Smooth muscle cell (in vitro differentiated cells): Measurements from ENCODE around the gene HAL. TPM values are rescaled to one million over a fixed set of nuclear protein-coding genes. Genes with fewer than 3 reads are reported as not detected.

ENCODE experiments used
- DNase-seq: peaks from one replicate; lab custom pipeline; 2025; ENCODE audit not compliant: unreplicated experiment; lab: John Stamatoyannopoulos, UW
- H2AFZ ChIP-seq: fragments of 200-600 bp; sonication (generic); 2 replicates; pipeline ENCODE4 v1.6.0; 2016; ENCODE audit warnings: antibody characterized with exemption, low read depth, mild to moderate bottlenecking
- H3F3A ChIP-seq: fragments of 200-600 bp; sonication (generic); 2 replicates; pipeline ENCODE4 v1.6.0; 2017; ENCODE audit warnings: antibody characterized with exemption, low read depth
- H3K27ac ChIP-seq: fragments of 200-600 bp; sonication (generic); 2 replicates; pipeline ENCODE4 v1.5.1; 2016; ENCODE audit warnings: low read depth, mild to moderate bottlenecking
- H3K27me3 ChIP-seq: fragments of 200-600 bp; sonication (generic); 2 replicates; pipeline ENCODE4 v1.6.1; 2016; ENCODE audit warnings: low read depth, mild to moderate bottlenecking
- H3K36me3 ChIP-seq: fragments of 200-600 bp; sonication (generic); 2 replicates; pipeline ENCODE4 v1.5.1; 2016; ENCODE audit warnings: low read depth
- H3K4me1 ChIP-seq: fragments of 200-600 bp; sonication (generic); 2 replicates; pipeline ENCODE4 v1.5.1; 2016; ENCODE audit warnings: low read depth
- H3K4me2 ChIP-seq: fragments of 200-600 bp; sonication (generic); 2 replicates; pipeline ENCODE4 v1.6.0; 2016; ENCODE audit warnings: mild to moderate bottlenecking
- H3K4me3 ChIP-seq: fragments of 200-600 bp; sonication (generic); 2 replicates; pipeline ENCODE4 v1.5.1; 2016; ENCODE audit warnings: mild to moderate bottlenecking
- H3K79me2 ChIP-seq: fragments of 200-600 bp; sonication (generic); 2 replicates; pipeline ENCODE4 v1.6.0; 2016; ENCODE audit warnings: low read depth, mild to moderate bottlenecking
- H3K9ac ChIP-seq: fragments of 200-600 bp; sonication (generic); 2 replicates; pipeline ENCODE4 v1.6.0; 2016; ENCODE audit warnings: low read depth
- H3K9me3 ChIP-seq: fragments of 200-600 bp; sonication (generic); replicated peaks from 2 replicates; pipeline ENCODE4 v1.5.1; 2016; ENCODE audit warnings: low read depth
- H4K20me1 ChIP-seq: fragments of 200-600 bp; sonication (generic); 2 replicates; pipeline ENCODE4 v1.6.0; 2016; ENCODE audit warnings: low read depth
- WGBS: methylation state at CpG from one replicate; pipeline ENCODE4 v1.1.7; 2016; ENCODE audit warnings: low lambda C conversion rate; 5-methylcytosine and 5-hydroxymethylcytosine counted together
- polyA plus RNA-seq: library from polyadenylated mRNA; unstranded; fragments of >200 nt; fragmentation: Nextera tagmentation; extraction: Ambion mirVana; gene quantifications from 2 replicates; pipeline ENCODE4 v1.2.1, GENCODE V29; 2016
- total RNA-seq: library from RNA; depleted of rRNA; stranded (reverse); fragments of >200 nt; gene quantifications from 2 replicates; pipeline ENCODE4 v1.2.3, GENCODE V29; 2014
- TF ChIP-seq, protein P1 (sequence below): fragments of 200-600 bp; sonication (generic); IDR thresholded peaks from 2 replicates; pipeline ENCODE4 v1.5.1; 2017; ENCODE audit warnings: borderline replicate concordance, mild to moderate bottlenecking, antibody characterized with exemption; ENCODE audit not compliant: insufficient read depth, poor library complexity, severe bottlenecking

The HAL gene
- total and polyA plus RNA-seq, 2 experiments from 2014 or later, result 0.31 TPM; not detected in 1

DNA sequence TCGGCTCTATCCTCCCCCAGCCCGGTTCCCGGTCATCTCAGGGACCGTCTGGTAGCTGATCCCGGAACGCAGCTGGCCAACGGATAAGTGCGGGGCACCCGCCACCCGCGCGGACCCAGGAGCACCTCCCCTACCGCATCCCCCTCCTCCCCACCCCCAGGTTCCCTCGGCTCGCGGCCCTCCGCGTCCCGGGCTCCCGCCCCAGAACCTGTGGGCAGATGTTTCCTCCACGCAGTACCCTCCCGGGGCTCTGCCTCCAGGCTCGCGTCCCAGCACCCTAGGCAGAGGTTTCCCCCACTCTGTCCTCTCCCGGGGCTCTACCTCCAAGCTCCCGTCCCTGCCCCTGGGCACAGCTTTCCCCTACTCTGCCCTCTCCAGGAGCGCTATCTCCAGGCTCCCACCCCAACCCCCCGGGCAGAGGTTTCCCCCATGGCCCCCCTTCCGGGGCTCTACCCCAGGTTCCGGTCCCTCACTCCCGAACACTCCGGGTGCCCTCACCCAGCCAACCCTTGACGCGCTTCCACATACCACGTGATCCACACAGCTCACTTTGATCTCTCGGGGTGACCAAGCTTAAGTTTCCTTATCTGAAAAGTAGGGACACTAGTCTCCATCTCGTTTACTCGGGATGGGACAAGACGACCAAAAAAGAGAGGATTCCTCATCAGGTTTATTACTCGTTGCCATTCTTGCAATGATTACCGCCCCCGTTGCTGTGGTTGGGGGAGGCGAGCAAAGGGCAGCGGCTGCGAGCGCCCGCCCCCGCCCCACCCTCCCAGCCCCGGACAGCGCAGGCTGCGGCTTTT, 53.4 kb downstream of the HAL start, which contains the start of gene CCDC38:
CCDC38 (minus strand) TSS at position 91 of the 806 bp plus-strand sequence. CDS start 6,105 bp downstream, outside the sequence.
- peak; percentile 55 for DNase-seq
- H4K20me1 ChIP-seq, result no peaks in the 10 kb centered on the region
- TF ChIP-seq, protein P1, sequence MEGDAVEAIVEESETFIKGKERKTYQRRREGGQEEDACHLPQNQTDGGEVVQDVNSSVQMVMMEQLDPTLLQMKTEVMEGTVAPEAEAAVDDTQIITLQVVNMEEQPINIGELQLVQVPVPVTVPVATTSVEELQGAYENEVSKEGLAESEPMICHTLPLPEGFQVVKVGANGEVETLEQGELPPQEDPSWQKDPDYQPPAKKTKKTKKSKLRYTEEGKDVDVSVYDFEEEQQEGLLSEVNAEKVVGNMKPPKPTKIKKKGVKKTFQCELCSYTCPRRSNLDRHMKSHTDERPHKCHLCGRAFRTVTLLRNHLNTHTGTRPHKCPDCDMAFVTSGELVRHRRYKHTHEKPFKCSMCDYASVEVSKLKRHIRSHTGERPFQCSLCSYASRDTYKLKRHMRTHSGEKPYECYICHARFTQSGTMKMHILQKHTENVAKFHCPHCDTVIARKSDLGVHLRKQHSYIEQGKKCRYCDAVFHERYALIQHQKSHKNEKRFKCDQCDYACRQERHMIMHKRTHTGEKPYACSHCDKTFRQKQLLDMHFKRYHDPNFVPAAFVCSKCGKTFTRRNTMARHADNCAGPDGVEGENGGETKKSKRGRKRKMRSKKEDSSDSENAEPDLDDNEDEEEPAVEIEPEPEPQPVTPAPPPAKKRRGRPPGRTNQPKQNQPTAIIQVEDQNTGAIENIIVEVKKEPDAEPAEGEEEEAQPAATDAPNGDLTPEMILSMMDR, result no peak
- peak within 1 kb of the TSS; percentile 96 for H2AFZ ChIP-seq
- no peaks in the 10 kb centered on the region for H3K79me2 ChIP-seq
- H3K4me1 ChIP-seq, result no peaks in the 10 kb centered on the region
- peak within 1 kb of the TSS; percentile 95 for H3K4me2 ChIP-seq
- WGBS, result 2% methylated on average over 46 of the region's 51 CpGs
- peak within 1 kb of the TSS; percentile 29 for H3K9ac ChIP-seq
- no peaks in the 10 kb centered on the region for H3K36me3 ChIP-seq
- H3K4me3 ChIP-seq, result peak within 1 kb of the TSS; percentile 89
- H3F3A ChIP-seq, result no peaks in the 10 kb centered on the region
- H3K27me3 ChIP-seq, result peaks cover 16% of the 10 kb centered on the region
- H3K9me3 ChIP-seq, result no peaks in the 10 kb centered on the region
- no peak within 1 kb of the TSS for H3K27ac ChIP-seq

DNA sequence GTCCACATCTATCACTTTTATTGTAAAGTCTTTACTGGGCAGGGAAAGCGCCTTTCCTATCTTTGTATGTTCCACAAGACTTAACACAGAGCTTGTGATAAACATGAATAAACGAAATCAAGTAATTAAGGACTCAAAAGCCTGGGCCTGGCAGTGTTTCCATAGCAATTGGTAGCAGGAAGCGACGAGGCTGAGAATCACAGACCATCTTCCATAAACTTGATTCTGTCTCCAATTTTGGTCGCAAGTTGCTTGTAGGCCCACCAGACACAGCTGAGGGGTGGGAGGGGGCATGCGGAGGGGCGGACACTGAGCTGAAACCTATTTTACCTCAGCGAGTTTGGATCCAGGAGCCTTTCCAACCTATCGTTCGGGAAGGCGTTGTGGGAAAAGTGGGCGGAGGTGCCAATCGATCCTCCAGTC, 54.0 kb downstream of the HAL start:
- Histone ChIP-seq H3F3A (no peaks in the 10 kb centered on the region), H3K4me1 (no peaks in the 10 kb centered on the region), H4K20me1 (no peaks in the 10 kb centered on the region), H3K36me3 (no peaks in the 10 kb centered on the region), H3K9ac (no peak overlapping the region), H3K4me3 (peak overlapping the region; percentile 89), H3K27ac (no peak overlapping the region), H3K79me2 (no peaks in the 10 kb centered on the region), H2AFZ (peak overlapping the region; percentile 96), H3K9me3 (no peaks in the 10 kb centered on the region), H3K4me2 (peak overlapping the region; percentile 95), H3K27me3 (peaks cover 16% of the 10 kb centered on the region)
- 12% methylated on average over 13 of the region's 13 CpGs for WGBS
- TF ChIP-seq, protein P1, result no peak
- no peak for DNase-seq

DNA sequence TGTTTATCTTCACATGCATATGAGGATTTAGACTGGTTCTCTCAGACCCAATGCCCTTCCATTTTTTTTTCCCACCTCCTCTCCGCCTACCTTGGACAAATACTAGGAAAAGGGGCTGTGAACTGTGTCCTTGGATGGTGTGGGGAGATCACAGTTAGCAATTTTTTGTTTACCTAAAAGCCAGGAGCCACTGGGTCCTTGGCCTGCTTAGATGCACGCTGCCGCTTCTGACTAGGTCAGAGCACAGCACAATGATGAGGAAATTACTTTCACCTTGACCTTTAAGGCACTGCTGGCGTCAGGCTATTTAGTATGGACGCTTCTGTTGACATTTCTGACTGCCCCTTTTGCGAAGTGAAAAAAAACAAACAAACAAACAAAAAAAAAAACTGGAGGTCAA, 55.6 kb downstream of the HAL start:
- Histone ChIP-seq H3K27me3 (peaks cover 12% of the 10 kb centered on the region), H3K9ac (no peak overlapping the region), H3K4me3 (no peak overlapping the region), H3K4me2 (no peak overlapping the region), H3K9me3 (no peaks in the 10 kb centered on the region), H3K4me1 (no peaks in the 10 kb centered on the region), H3K27ac (no peak overlapping the region), H3F3A (no peaks in the 10 kb centered on the region), H4K20me1 (no peaks in the 10 kb centered on the region), H3K79me2 (no peaks in the 10 kb centered on the region), H3K36me3 (no peaks in the 10 kb centered on the region), H2AFZ (no peak overlapping the region)
- WGBS, result 86% methylated on average over 6 of the region's 6 CpGs
- TF ChIP-seq, protein P1, result no peak
- DNase-seq, result no peak

Other genes starting within 250 kb of the HAL start
- gene NTN4, start 205.6 kb downstream of the HAL start, total RNA-seq, result 0.49 and 0.94 TPM in 2 replicates
- gene NTN4, start 205.6 kb downstream of the HAL start, polyA plus RNA-seq, result 1.8 TPM in 1 of 2 replicates, not detected in the other
- gene SNRPF, start 137.4 kb downstream of the HAL start, total RNA-seq, result 16.7 and 28.9 TPM in 2 replicates
- gene SNRPF, start 137.4 kb downstream of the HAL start, polyA plus RNA-seq, result 56.1 and 57.4 TPM in 2 replicates
- gene CCDC38, start 53.7 kb downstream of the HAL start, total RNA-seq, result not detected in 2 replicates
- gene CCDC38, start 53.7 kb downstream of the HAL start, polyA plus RNA-seq, result 0.39 TPM in 1 of 2 replicates, not detected in the other
- gene AMDHD1, start 53.0 kb downstream of the HAL start, total RNA-seq, result 0.18 and 0.22 TPM in 2 replicates
- 0.25 TPM in 1 of 2 replicates, not detected in the other for gene AMDHD1, start 53.0 kb downstream of the HAL start, polyA plus RNA-seq
- gene LTA4H, start 39.2 kb upstream of the HAL start, total RNA-seq, result 68.1 and 74.4 TPM in 2 replicates
- gene LTA4H, start 39.2 kb upstream of the HAL start, polyA plus RNA-seq, result 32.4 and 33.9 TPM in 2 replicates
- 44.3 and 45.6 TPM in 2 replicates for gene ELK3, start 198.0 kb upstream of the HAL start, total RNA-seq
- gene ELK3, start 198.0 kb upstream of the HAL start, polyA plus RNA-seq, result 36.8 and 43.1 TPM in 2 replicates